ENCODE data around the gene CCNL2.

- no peak for TF ChIP-seq CTCF (IDR thresholded peaks at IDR 0.05)
- no peak for TF ChIP-seq POLR2A (IDR thresholded peaks at IDR 0.05)
- no peak for TF ChIP-seq EP300 (IDR thresholded peaks at IDR 0.05)
These were observed 62.0 kb downstream of the CCNL2 start for GRCh38 chr1:1336931-1337792.

Data from upper lobe of left lung (tissue), 4 donors.